ENCODE data around the gene LTBP1. TPM values are rescaled to one million over a fixed set of nuclear protein-coding genes. Genes with fewer than 3 reads are reported as not detected.

The LTBP1 gene
- total RNA-seq, 1 donor from 2014 or later: 36.0 TPM

GRCh38 chr2:33111002-33111446 lies 164.3 kb downstream of the LTBP1 start:
- Histone ChIP-seq H3K4me3 (no peak overlapping the region), H3K27me3 (no peaks in the 10 kb centered on the region), H3K36me3 (no peaks in the 10 kb centered on the region), H3K4me1 (no peaks in the 10 kb centered on the region), H3K27ac (no peak overlapping the region), H3K9me3 (no peaks in the 10 kb centered on the region)
- ATAC-seq (no peak), DNase-seq (no peak)
- no peak for TF ChIP-seq CTCF (IDR thresholded peaks at IDR 0.05)
- intact Hi-C loops (cut with DNase I): no loop called here

GRCh38 chr2:33115196-33115595 lies 168.4 kb downstream of the LTBP1 start:
- H3K4me1 ChIP-seq: no peaks in the 10 kb centered on the region
- H3K4me3 ChIP-seq: no peak overlapping the region
- TF ChIP-seq CTCF (IDR thresholded peaks at IDR 0.05): no peak
- no peak for DNase-seq
- H3K27me3 ChIP-seq: no peaks in the 10 kb centered on the region
- no peaks in the 10 kb centered on the region for H3K36me3 ChIP-seq
- no peaks in the 10 kb centered on the region for H3K9me3 ChIP-seq
- no peak overlapping the region for H3K27ac ChIP-seq
- no peak for ATAC-seq
- intact Hi-C loops (cut with DNase I): no loop called here

- no peak for ATAC-seq
- no peak for TF ChIP-seq CTCF (IDR thresholded peaks at IDR 0.05)
- no peak overlapping the region for H3K27ac ChIP-seq
- no peaks in the 10 kb centered on the region for H3K4me1 ChIP-seq
- no peaks in the 10 kb centered on the region for H3K27me3 ChIP-seq
- H3K9me3 ChIP-seq: no peaks in the 10 kb centered on the region
- H3K4me3 ChIP-seq: no peak overlapping the region
- H3K36me3 ChIP-seq: no peaks in the 10 kb centered on the region
- DNase-seq: no peak
- intact Hi-C loops (cut with DNase I): no loop called here
These were observed 169.0 kb downstream of the LTBP1 start for GRCh38 chr2:33115728-33116127.

GRCh38 chr2:33116799-33117198 lies 170.0 kb downstream of the LTBP1 start:
- H3K4me1 ChIP-seq: no peaks in the 10 kb centered on the region
- no peak for TF ChIP-seq CTCF (IDR thresholded peaks at IDR 0.05)
- H3K27ac ChIP-seq: no peak overlapping the region
- H3K27me3 ChIP-seq: no peaks in the 10 kb centered on the region
- DNase-seq (no peak), ATAC-seq (no peak)
- H3K36me3 ChIP-seq: no peaks in the 10 kb centered on the region
- no peak overlapping the region for H3K4me3 ChIP-seq
- intact Hi-C loops (cut with DNase I): no loop called here
- H3K9me3 ChIP-seq: no peaks in the 10 kb centered on the region

- no peak for TF ChIP-seq CTCF (IDR thresholded peaks at IDR 0.05)
- no peaks in the 10 kb centered on the region for H3K36me3 ChIP-seq
- no peaks in the 10 kb centered on the region for H3K9me3 ChIP-seq
- intact Hi-C loops (cut with DNase I): no loop called here
- no peaks in the 10 kb centered on the region for H3K4me1 ChIP-seq
- no peak overlapping the region for H3K4me3 ChIP-seq
- DNase-seq (no peak), ATAC-seq (no peak)
- H3K27me3 ChIP-seq: no peaks in the 10 kb centered on the region
- H3K27ac ChIP-seq: no peak overlapping the region
These were observed 171.9 kb downstream of the LTBP1 start for GRCh38 chr2:33118651-33119050.

- DNase-seq (no peak), ATAC-seq (no peak)
- no peak for TF ChIP-seq CTCF (IDR thresholded peaks at IDR 0.05)
- Histone ChIP-seq H3K36me3 (no peaks in the 10 kb centered on the region), H3K27ac (no peak overlapping the region), H3K27me3 (no peaks in the 10 kb centered on the region), H3K9me3 (no peaks in the 10 kb centered on the region), H3K4me3 (no peak overlapping the region), H3K4me1 (no peaks in the 10 kb centered on the region)
- intact Hi-C loops (cut with DNase I): no loop called here
These were observed 174.7 kb downstream of the LTBP1 start for GRCh38 chr2:33121416-33121815.
